Measurements from ENCODE around the gene SPANXN1. TPM values are rescaled to one million over a fixed set of nuclear protein-coding genes. Genes with fewer than 3 reads are reported as not detected.

SPANXN1 gene, protein sequence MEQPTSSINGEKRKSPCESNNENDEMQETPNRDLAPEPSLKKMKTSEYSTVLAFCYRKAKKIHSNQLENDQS
- total RNA-seq (2022; extraction: Qiagen RNA extraction; ENCODE audit: low read depth), result not detected in 5 replicates

DNA sequence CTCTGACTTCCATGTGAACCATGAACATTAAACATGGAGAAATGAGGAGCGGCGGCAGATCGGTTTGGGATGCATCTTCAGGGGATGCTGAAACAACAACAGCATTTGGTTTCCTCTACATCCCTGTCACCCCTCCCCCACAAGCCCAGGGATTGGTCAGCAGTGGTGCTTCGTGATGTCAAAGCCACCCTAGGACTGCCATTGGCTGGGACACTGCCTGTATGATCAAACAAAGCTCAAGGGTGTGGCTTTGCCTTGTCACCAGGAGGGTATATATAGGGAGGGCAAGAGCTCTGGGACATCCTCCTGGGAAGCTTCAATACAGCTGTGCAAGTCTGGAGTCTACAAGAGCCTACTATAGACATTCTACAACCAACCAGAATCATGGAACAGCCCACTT, at the start of gene SPANXN1:
Gene SPANXN1, plus strand, starts transcription at position 301 of the 400 bp plus-strand sequence. Its CDS starts 84 bp downstream, at position 385.

